ENCODE measurements around the gene FURIN. TPM values are rescaled to one million over a fixed set of nuclear protein-coding genes. Genes with fewer than 3 reads are reported as not detected.

Gene FURIN
- total and polyA plus RNA-seq, 9 of the 15 experiments (the other 6 are each of a cell fraction or from before 2014, with no cell fraction given), result 0.92 to 99.9 (median 34.8) TPM

DNA sequence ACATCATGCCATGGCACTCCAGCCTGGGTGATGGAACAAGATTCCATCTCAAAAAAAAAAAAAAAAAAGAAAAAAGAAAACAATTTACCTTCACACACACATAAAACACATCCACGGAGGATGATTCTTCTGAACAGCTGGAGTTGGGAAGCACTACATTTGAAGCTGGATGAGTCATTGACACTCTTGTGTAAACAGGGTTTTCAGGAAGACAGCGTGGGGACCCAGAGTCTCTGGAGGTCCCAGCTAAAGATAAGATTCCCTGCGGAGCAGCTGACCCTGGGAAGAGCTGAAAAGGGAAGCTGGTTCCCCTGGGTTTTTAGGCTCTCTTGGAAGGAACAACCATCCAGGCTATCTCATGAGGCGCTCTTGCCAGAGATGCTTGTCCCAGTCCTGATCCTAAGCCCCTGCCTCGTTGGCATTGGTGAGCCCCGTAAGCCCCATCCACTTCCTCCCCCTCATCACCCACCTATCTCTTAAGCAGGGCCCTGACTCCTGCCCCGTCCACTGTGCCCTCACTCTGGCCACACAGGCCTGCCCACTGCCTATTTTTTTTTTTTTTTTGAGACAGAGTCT is 32.0 kb upstream of the FURIN start (continued):
- no peak for TF ChIP-seq WHSC1 (IDR thresholded peaks at IDR 0.05; ENCODE audit: low read length)
- TF ChIP-seq, protein P1, sequence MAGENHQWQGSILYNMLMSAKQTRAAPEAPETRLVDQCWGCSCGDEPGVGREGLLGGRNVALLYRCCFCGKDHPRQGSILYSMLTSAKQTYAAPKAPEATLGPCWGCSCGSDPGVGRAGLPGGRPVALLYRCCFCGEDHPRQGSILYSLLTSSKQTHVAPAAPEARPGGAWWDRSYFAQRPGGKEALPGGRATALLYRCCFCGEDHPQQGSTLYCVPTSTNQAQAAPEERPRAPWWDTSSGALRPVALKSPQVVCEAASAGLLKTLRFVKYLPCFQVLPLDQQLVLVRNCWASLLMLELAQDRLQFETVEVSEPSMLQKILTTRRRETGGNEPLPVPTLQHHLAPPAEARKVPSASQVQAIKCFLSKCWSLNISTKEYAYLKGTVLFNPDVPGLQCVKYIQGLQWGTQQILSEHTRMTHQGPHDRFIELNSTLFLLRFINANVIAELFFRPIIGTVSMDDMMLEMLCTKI (IDR thresholded peaks at IDR 0.05; ENCODE audit: partially characterized antibody), result no peak
- TF ChIP-seq, protein P2, sequence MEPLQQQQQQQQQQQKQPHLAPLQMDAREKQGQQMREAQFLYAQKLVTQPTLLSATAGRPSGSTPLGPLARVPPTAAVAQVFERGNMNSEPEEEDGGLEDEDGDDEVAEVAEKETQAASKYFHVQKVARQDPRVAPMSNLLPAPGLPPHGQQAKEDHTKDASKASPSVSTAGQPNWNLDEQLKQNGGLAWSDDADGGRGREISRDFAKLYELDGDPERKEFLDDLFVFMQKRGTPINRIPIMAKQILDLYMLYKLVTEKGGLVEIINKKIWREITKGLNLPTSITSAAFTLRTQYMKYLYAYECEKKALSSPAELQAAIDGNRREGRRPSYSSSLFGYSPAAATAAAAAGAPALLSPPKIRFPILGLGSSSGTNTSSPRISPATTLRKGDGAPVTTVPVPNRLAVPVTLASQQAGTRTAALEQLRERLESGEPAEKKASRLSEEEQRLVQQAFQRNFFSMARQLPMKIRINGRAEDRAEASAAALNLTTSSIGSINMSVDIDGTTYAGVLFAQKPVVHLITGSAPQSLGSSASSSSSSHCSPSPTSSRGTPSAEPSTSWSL (CRISPR knock-in tag; IDR thresholded peaks at IDR 0.05; ENCODE audit: borderline replicate concordance), result no peak
- TF ChIP-seq ZNF12 (CRISPR knock-in tag; IDR thresholded peaks at IDR 0.05), result no peak
- no peak for TF ChIP-seq POLR2AphosphoS2 (IDR thresholded peaks at IDR 0.05; ENCODE audit: low read length)
- TF ChIP-seq PRMT5 (CRISPR knock-in tag; IDR thresholded peaks at IDR 0.05), result no peak
- TF ChIP-seq YBX1 (IDR thresholded peaks at IDR 0.05), result no peak
- no peak for TF ChIP-seq KDM4B (IDR thresholded peaks at IDR 0.05; ENCODE audit: borderline replicate concordance in 2 of 2, low read depth in 1 of 2)
- TF ChIP-seq ZNF263 (CRISPR knock-in tag; IDR thresholded peaks at IDR 0.05; ENCODE audit: borderline replicate concordance), result no peak
- TF ChIP-seq, protein P3, sequence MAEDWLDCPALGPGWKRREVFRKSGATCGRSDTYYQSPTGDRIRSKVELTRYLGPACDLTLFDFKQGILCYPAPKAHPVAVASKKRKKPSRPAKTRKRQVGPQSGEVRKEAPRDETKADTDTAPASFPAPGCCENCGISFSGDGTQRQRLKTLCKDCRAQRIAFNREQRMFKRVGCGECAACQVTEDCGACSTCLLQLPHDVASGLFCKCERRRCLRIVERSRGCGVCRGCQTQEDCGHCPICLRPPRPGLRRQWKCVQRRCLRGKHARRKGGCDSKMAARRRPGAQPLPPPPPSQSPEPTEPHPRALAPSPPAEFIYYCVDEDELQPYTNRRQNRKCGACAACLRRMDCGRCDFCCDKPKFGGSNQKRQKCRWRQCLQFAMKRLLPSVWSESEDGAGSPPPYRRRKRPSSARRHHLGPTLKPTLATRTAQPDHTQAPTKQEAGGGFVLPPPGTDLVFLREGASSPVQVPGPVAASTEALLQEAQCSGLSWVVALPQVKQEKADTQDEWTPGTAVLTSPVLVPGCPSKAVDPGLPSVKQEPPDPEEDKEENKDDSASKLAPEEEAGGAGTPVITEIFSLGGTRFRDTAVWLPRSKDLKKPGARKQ (CRISPR knock-in tag; IDR thresholded peaks at IDR 0.05), result no peak
- TF ChIP-seq, protein P4, sequence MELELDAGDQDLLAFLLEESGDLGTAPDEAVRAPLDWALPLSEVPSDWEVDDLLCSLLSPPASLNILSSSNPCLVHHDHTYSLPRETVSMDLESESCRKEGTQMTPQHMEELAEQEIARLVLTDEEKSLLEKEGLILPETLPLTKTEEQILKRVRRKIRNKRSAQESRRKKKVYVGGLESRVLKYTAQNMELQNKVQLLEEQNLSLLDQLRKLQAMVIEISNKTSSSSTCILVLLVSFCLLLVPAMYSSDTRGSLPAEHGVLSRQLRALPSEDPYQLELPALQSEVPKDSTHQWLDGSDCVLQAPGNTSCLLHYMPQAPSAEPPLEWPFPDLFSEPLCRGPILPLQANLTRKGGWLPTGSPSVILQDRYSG (tag; conservative IDR thresholded peaks at IDR 0.05; ENCODE audit: low read depth), result no peak
- no peak for TF ChIP-seq ZNF316 (IDR thresholded peaks at IDR 0.05)
- TF ChIP-seq ZNF589 (CRISPR knock-in tag; IDR thresholded peaks at IDR 0.05; ENCODE audit: low read depth), result 0 out of 2 replicates have a peak, but pooled peaks have one; percentile 47
- TF ChIP-seq SAFB (IDR thresholded peaks at IDR 0.05; ENCODE audit: borderline replicate concordance, low read depth, low read length), result no peak
- TF ChIP-seq, protein P5, sequence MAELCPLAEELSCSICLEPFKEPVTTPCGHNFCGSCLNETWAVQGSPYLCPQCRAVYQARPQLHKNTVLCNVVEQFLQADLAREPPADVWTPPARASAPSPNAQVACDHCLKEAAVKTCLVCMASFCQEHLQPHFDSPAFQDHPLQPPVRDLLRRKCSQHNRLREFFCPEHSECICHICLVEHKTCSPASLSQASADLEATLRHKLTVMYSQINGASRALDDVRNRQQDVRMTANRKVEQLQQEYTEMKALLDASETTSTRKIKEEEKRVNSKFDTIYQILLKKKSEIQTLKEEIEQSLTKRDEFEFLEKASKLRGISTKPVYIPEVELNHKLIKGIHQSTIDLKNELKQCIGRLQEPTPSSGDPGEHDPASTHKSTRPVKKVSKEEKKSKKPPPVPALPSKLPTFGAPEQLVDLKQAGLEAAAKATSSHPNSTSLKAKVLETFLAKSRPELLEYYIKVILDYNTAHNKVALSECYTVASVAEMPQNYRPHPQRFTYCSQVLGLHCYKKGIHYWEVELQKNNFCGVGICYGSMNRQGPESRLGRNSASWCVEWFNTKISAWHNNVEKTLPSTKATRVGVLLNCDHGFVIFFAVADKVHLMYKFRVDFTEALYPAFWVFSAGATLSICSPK (IDR thresholded peaks at IDR 0.05; ENCODE audit: borderline replicate concordance), result no peak
- TF ChIP-seq, protein P6, sequence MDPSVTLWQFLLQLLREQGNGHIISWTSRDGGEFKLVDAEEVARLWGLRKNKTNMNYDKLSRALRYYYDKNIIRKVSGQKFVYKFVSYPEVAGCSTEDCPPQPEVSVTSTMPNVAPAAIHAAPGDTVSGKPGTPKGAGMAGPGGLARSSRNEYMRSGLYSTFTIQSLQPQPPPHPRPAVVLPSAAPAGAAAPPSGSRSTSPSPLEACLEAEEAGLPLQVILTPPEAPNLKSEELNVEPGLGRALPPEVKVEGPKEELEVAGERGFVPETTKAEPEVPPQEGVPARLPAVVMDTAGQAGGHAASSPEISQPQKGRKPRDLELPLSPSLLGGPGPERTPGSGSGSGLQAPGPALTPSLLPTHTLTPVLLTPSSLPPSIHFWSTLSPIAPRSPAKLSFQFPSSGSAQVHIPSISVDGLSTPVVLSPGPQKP (CRISPR knock-in tag; IDR thresholded peaks at IDR 0.05), result no peak
- TF ChIP-seq, protein P7, sequence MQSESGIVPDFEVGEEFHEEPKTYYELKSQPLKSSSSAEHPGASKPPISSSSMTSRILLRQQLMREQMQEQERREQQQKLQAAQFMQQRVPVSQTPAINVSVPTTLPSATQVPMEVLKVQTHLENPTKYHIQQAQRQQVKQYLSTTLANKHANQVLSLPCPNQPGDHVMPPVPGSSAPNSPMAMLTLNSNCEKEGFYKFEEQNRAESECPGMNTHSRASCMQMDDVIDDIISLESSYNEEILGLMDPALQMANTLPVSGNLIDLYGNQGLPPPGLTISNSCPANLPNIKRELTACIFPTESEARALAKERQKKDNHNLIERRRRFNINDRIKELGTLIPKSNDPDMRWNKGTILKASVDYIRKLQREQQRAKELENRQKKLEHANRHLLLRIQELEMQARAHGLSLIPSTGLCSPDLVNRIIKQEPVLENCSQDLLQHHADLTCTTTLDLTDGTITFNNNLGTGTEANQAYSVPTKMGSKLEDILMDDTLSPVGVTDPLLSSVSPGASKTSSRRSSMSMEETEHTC (IDR thresholded peaks at IDR 0.05), result no peak
- TF ChIP-seq ZNF354B (CRISPR knock-in tag; IDR thresholded peaks at IDR 0.05), result no peak

Measured in K562 (cell line).